Measurements from ENCODE around the gene RIN3. TPM values are rescaled to one million over a fixed set of nuclear protein-coding genes. Genes with fewer than 3 reads are reported as not detected.

The RIN3 gene
- total and polyA plus RNA-seq, 10 of the 15 experiments (the other 5 are each of a cell fraction or from before 2014, with no cell fraction given), result 0.91 to 23.3 (median 6.3) TPM

- H3K9ac ChIP-seq (ENCODE audit: control insufficient read depth, insufficient read depth, low read length), result no peak overlapping the region
- no peaks in the 10 kb centered on the region for H4K20me1 ChIP-seq (ENCODE audit: control insufficient read depth, insufficient read depth)
- intact Hi-C loops (cut with micrococcal nuclease; ENCODE audit: unreplicated experiment), result no loop called here
- no peak overlapping the region for H3K4me2 ChIP-seq (ENCODE audit: control insufficient read depth, insufficient read depth)
- peaks cover 22% of the 10 kb centered on the region for H3K4me1 ChIP-seq (ENCODE audit: control insufficient read depth, insufficient read depth, low read length)
- in situ Hi-C loops (cut with MboI), result no loop called here
- no TSS peak for BruUV-seq (replicated peaks)
- H3K27me3 ChIP-seq (replicated peaks in 1 of 2; ENCODE audit: control insufficient read depth in 2 of 2, insufficient read depth in 2 of 2, low read length in 1 of 2), result no peaks in the 10 kb centered on the region
- 40% methylated on average over 8 of the region's 8 CpGs for WGBS (ENCODE audit: insufficient coverage, insufficient replicate concordance, low lambda C conversion rate, missing lambda C conversion rate)
- TF ChIP-seq, protein P1, sequence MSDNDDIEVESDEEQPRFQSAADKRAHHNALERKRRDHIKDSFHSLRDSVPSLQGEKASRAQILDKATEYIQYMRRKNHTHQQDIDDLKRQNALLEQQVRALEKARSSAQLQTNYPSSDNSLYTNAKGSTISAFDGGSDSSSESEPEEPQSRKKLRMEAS (IDR thresholded peaks at IDR 0.05; ENCODE audit: low read depth, low read length), result no peak
- TF ChIP-seq GABPA (IDR thresholded peaks at IDR 0.05; ENCODE audit: low read depth) (no peak), POLR2AphosphoS5 (IDR thresholded peaks at IDR 0.05; ENCODE audit: low read length) (no peak), NR2C2 (IDR thresholded peaks at IDR 0.05; ENCODE audit: borderline replicate concordance, control insufficient read depth, insufficient read length, low read depth) (no peak)
- no peak overlapping the region for H3K4me3 ChIP-seq
- FAIRE-seq (no peak), ATAC-seq (no peak), DNase-seq (ENCODE audit: low read depth, low spot score) (no peak)
- RAD21 ChIA-PET (ENCODE audit: unreplicated experiment), result interaction anchor here (1.4 to 2.0 kb wide), 3 partner anchors 21 to 43 kb away, joined by 3 to 6 read pairs (median 5); no protein-coding TSS in a partner anchor
- no peaks in the 10 kb centered on the region for H3K36me3 ChIP-seq (ENCODE audit: control insufficient read depth in 2 of 2, insufficient read depth in 2 of 2, low read length in 1 of 2)
- POLR2A ChIA-PET, result interaction anchor here (0.7 to 1.2 kb wide), 4 partner anchors 12 to 26 kb away, joined by 3 to 7 read pairs (median 4); no protein-coding TSS in a partner anchor
- peaks cover 3% of the 10 kb centered on the region; the same call in 1 of the 2 replicates for H3K79me2 ChIP-seq (ENCODE audit: control insufficient read depth, insufficient read depth, low read length)
- H3K9me3 ChIP-seq (replicated peaks; ENCODE audit: control insufficient read depth, insufficient read depth, low read length), result no peaks in the 10 kb centered on the region; the same call in 2 of the 3 replicates
- SMC1A ChIA-PET (ENCODE audit: uncharacterized antibody, unreplicated experiment), result interaction anchor here (0.7 to 2.2 kb wide), 4 partner anchors 12 to 572 kb away, joined by 3 to 7 read pairs (median 6); no protein-coding TSS in a partner anchor
- no peak overlapping the region for H2AFZ ChIP-seq (ENCODE audit: control insufficient read depth, low read depth, low read length)
- no peak overlapping the region for H3K27ac ChIP-seq (ENCODE audit: control insufficient read depth, insufficient read depth)
- CTCF ChIA-PET, result interaction anchor here (1.3 kb wide), 1 partner anchor 24 kb away, joined by 3 read pairs; no protein-coding TSS in a partner anchor
These were observed 29.4 kb downstream of the RIN3 start for GRCh38 chr14:92542766-92543554.
